ENCODE results near the gene RPP25L. TPM values are rescaled to one million over a fixed set of nuclear protein-coding genes. Genes with fewer than 3 reads are reported as not detected.

Gene RPP25L
- total RNA-seq, 1 experiment from 2014 or later: 42.8 TPM

DNA sequence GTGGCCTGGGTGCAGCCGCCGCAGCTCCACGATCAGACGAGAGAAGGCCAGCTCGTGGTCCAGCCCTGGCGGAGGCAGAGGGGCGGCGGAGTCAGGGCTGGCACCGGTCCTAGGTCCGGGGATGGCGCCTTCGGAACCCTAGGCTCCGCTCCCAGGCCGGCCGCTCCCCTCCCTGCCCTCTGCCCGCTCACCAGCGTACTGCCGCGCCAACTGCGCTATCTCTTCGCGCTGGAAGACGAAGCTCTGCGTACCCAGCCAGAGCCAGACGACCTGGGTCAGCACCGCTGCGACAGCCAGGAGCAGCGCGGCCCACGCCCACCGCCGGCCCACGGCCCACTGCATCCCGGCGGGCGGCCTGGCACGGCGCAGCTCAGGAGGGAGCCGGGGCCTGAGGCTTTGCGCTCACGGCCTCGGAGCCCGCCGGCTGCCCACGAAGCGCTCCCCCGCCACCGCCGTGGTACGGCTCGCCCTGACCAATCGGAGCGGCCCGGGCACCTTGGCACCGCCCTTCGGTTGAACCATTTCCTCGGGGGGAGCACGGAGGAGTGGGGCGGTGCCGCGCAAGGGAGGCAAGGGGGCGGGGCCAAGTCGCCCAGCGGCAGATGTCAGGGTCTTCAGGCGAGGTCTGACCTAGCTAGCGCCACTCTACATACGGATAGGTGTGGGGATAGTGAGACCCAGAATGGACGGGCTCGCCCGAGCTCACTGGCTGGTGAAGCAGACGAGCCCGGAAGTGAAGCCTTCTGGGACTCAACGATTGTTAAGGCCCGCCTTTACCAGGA is 25.6 kb upstream of the RPP25L start, which contains the start of gene SIGMAR1:
SIGMAR1 (minus strand) TSS at position 432 of the 782 bp plus-strand sequence; CDS start at position 342, 90 bp downstream.
- intact Hi-C loops (cut with micrococcal nuclease): no loop called here
- Mint-ChIP-seq H3K4me3 (ENCODE audit: unreplicated experiment) (peak within 1 kb of the TSS; percentile 92), H3K27me3 (ENCODE audit: insufficient read depth, unreplicated experiment) (no peaks in the 10 kb centered on the region), H3K27ac (ENCODE audit: low read depth, unreplicated experiment) (peak within 1 kb of the TSS; percentile 97), H3K4me1 (ENCODE audit: insufficient read depth, unreplicated experiment) (peaks cover 31% of the 10 kb centered on the region), H3K9me3 (ENCODE audit: unreplicated experiment) (no peaks in the 10 kb centered on the region), H3K36me3 (ENCODE audit: insufficient read depth, unreplicated experiment) (peaks cover 22% of the 10 kb centered on the region)
- TF ChIP-seq, protein P1, sequence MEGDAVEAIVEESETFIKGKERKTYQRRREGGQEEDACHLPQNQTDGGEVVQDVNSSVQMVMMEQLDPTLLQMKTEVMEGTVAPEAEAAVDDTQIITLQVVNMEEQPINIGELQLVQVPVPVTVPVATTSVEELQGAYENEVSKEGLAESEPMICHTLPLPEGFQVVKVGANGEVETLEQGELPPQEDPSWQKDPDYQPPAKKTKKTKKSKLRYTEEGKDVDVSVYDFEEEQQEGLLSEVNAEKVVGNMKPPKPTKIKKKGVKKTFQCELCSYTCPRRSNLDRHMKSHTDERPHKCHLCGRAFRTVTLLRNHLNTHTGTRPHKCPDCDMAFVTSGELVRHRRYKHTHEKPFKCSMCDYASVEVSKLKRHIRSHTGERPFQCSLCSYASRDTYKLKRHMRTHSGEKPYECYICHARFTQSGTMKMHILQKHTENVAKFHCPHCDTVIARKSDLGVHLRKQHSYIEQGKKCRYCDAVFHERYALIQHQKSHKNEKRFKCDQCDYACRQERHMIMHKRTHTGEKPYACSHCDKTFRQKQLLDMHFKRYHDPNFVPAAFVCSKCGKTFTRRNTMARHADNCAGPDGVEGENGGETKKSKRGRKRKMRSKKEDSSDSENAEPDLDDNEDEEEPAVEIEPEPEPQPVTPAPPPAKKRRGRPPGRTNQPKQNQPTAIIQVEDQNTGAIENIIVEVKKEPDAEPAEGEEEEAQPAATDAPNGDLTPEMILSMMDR (IDR thresholded peaks at IDR 0.05; ENCODE audit: unreplicated experiment): no peak
- ChIA-PET CTCF (interaction anchor here (0.6 to 6.5 kb wide), 11 partner anchors 8 to 1384 kb away, joined by 3 to 113 read pairs (median 4); partner anchors contain the start of genes DCTN3, GALT and RPP25L), POLR2A (interaction anchor here (0.7 to 3.8 kb wide), 16 partner anchors 8 to 967 kb away, joined by 3 to 48 read pairs (median 6); partner anchors contain the start of genes CCL27, DCTN3, GALT and MYORG)
- peak; percentile 93 for DNase-seq (ENCODE audit: unreplicated experiment)
- BruUV-seq (replicated peaks): no TSS peak

DNA sequence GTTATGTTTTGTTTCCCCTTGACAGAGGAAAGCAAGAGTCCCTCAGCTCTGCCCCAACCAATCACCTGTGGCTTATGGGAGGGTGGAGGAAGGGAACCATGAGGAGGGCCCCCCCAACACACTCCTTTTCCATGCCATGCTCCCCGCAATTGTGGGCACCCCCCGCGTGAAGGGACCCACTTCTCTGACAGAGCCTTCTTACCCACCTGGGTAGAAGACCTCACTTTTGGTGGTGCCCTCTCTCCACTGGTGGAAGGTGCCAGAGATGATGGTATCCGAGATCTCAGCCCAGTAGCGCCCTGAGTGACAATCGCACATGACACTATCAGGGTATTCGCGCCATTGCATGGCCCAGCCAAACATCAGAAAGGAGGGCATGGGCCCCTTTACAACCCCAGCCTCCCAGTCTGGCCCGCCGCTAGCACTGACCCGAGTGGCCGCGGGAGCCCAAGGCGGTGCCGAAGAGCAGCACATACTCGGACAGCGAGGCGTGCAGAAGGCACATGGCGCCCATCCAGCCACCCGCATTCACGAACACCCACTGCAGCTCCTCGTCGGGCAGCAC is 25.0 kb upstream of the RPP25L start:
- Mint-ChIP-seq H3K9me3 (ENCODE audit: unreplicated experiment) (no peaks in the 10 kb centered on the region), H3K27me3 (ENCODE audit: insufficient read depth, unreplicated experiment) (no peaks in the 10 kb centered on the region), H3K36me3 (ENCODE audit: insufficient read depth, unreplicated experiment) (peaks cover 22% of the 10 kb centered on the region), H3K4me3 (ENCODE audit: unreplicated experiment) (peak overlapping the region; percentile 92), H3K27ac (ENCODE audit: low read depth, unreplicated experiment) (peak overlapping the region; percentile 97), H3K4me1 (ENCODE audit: insufficient read depth, unreplicated experiment) (peaks cover 31% of the 10 kb centered on the region)
- no TSS peak for BruUV-seq (replicated peaks)
- ChIA-PET CTCF (interaction anchor here (0.6 to 6.5 kb wide), 7 partner anchors 9 to 305 kb away, joined by 3 to 113 read pairs (median 4); partner anchors contain the start of genes GALT and RPP25L), POLR2A (interaction anchor here (0.8 to 3.8 kb wide), 13 partner anchors 9 to 968 kb away, joined by 3 to 48 read pairs (median 6); partner anchors contain the start of genes CCL27, DCTN3, GALT and RPP25L)
- intact Hi-C loops (cut with micrococcal nuclease): no loop called here
- TF ChIP-seq, protein P1 (IDR thresholded peaks at IDR 0.05; ENCODE audit: unreplicated experiment): no peak
- DNase-seq (ENCODE audit: unreplicated experiment): no peak

DNA sequence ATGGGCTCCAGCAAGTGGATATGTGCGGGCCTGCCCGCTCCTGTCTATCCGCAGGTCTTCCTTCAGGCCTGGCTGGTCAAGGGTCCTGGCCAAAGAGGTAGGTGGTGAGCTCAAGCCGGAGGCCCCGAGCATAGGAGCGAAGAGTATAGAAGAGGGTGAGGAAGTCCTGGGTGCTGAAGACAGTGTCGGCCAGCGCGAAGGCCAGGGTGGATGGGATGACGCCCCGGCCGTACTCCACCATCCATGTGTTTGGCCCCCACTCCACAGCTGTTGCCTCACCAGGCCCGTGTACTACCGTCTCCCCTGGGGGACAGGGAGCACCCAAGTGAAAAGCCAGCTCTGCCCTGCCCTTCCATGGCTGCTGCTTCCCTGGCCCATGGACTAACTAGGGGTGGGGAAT is 23.7 kb upstream of the RPP25L start:
- Mint-ChIP-seq H3K4me3 (ENCODE audit: unreplicated experiment) (peak overlapping the region; percentile 92), H3K27ac (ENCODE audit: low read depth, unreplicated experiment) (peak overlapping the region; percentile 49), H3K9me3 (ENCODE audit: unreplicated experiment) (no peaks in the 10 kb centered on the region), H3K4me1 (ENCODE audit: insufficient read depth, unreplicated experiment) (peaks cover 30% of the 10 kb centered on the region), H3K27me3 (ENCODE audit: insufficient read depth, unreplicated experiment) (peaks cover 5% of the 10 kb centered on the region), H3K36me3 (ENCODE audit: insufficient read depth, unreplicated experiment) (peaks cover 22% of the 10 kb centered on the region)
- TF ChIP-seq, protein P1 (IDR thresholded peaks at IDR 0.05; ENCODE audit: unreplicated experiment): no peak
- intact Hi-C loops (cut with micrococcal nuclease): no loop called here
- ChIA-PET POLR2A (interaction anchor here (0.6 to 3.8 kb wide), 4 partner anchors 10 to 29 kb away, joined by 4 to 48 read pairs (median 12); partner anchors contain the start of genes GALT and RPP25L), CTCF (interaction anchor here (0.6 to 6.5 kb wide), 13 partner anchors 10 to 615 kb away, joined by 3 to 113 read pairs (median 6); partner anchors contain the start of genes DCTN3, GALT and RPP25L)
- no peak for DNase-seq (ENCODE audit: unreplicated experiment)
- no TSS peak for BruUV-seq (replicated peaks)
